ENCODE measurements around the gene ZNF3. TPM values are rescaled to one million over a fixed set of nuclear protein-coding genes. Genes with fewer than 3 reads are reported as not detected.

The ZNF3 gene
- total RNA-seq, 1 donor from 2014 or later: 56.0 TPM

DNA sequence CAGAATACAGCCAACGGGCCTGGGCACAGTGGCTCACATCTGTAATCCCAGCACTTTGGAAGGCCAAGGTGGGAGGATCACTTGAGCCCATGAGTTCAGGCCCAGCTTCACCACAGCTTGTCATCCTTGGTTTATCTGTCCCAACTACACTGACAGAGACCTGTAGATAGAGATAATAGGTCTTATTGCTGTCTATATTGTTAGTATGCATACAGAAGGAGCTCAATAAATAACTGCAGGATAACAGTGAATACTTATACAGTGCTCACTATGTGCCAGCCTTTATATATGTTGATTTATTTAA is 39.2 kb upstream of the ZNF3 start:
- Histone ChIP-seq H3K9me3 (ENCODE audit: low read depth) (no peaks in the 10 kb centered on the region), H3K4me3 (peak overlapping the region; percentile 99), H2AFZ (replicated peaks) (no peak overlapping the region), H3K27me3 (no peaks in the 10 kb centered on the region), H3K27ac (no peak overlapping the region), H3K4me2 (peak overlapping the region; percentile 84), H3K9ac (no peak overlapping the region), H3K79me2 (ENCODE audit: low read depth) (peaks cover 37% of the 10 kb centered on the region), H3F3A (ENCODE audit: low read depth) (peaks cover 31% of the 10 kb centered on the region), H3K36me3 (no peaks in the 10 kb centered on the region), H4K20me1 (ENCODE audit: low read depth) (no peaks in the 10 kb centered on the region), H3K4me1 (peaks cover 12% of the 10 kb centered on the region)
- DNase-seq (ENCODE audit: low spot score): no peak
- Mint-ChIP-seq H3K4me3 (peak overlapping the region; percentile 99), H3K27me3 (ENCODE audit: insufficient read depth, low read depth) (peaks cover 4% of the 10 kb centered on the region), H3K9me3 (no peaks in the 10 kb centered on the region), H3K36me3 (peaks cover 15% of the 10 kb centered on the region), H3K4me1 (peaks cover 26% of the 10 kb centered on the region), H3K27ac (no peak overlapping the region)
- TF ChIP-seq, protein P1, sequence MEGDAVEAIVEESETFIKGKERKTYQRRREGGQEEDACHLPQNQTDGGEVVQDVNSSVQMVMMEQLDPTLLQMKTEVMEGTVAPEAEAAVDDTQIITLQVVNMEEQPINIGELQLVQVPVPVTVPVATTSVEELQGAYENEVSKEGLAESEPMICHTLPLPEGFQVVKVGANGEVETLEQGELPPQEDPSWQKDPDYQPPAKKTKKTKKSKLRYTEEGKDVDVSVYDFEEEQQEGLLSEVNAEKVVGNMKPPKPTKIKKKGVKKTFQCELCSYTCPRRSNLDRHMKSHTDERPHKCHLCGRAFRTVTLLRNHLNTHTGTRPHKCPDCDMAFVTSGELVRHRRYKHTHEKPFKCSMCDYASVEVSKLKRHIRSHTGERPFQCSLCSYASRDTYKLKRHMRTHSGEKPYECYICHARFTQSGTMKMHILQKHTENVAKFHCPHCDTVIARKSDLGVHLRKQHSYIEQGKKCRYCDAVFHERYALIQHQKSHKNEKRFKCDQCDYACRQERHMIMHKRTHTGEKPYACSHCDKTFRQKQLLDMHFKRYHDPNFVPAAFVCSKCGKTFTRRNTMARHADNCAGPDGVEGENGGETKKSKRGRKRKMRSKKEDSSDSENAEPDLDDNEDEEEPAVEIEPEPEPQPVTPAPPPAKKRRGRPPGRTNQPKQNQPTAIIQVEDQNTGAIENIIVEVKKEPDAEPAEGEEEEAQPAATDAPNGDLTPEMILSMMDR (IDR thresholded peaks at IDR 0.05): no peak
- TF ChIP-seq EZH2 (IDR thresholded peaks at IDR 0.05): no peak
- no peak for TF ChIP-seq EZH2phosphoT487 (IDR thresholded peaks at IDR 0.05)

DNA sequence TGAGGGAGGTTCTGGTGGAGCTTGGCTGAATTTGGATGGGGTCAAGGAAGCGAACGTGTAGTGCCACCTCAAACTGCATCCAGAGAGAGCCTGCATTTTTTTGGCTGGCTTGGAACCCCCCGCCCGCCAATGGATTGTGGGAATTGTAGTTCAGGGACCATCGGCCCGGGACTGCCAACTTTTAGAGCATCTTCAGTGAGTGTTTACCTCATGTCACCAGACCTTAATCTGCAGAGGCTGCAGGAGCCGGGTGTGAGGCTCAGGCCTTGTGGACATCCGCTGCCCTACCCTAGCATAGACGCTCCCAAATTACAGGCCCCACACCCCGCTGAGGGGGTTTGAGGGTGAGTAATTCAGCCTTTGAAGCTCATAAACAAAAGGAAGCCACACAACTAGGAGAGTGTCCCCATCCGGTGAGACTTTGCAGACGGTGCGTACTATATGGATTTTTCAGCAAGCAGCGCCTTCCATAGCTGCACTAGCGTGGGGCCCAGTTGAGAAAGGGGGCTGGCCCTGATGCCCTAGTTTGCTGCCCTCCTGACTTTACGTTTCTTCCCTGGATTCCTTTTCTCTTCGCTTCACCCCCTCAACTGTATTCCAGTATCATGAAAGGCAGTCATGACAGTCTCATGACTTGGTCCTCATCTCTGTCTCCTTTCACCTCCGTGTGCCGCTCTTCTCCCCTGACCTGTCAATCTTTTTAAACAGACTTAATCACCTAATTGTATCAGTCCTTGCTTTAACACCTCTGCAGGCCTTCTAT is 38.6 kb upstream of the ZNF3 start:
- Mint-ChIP-seq H3K4me3 (peak overlapping the region; percentile 99), H3K27me3 (ENCODE audit: insufficient read depth, low read depth) (peaks cover 4% of the 10 kb centered on the region), H3K4me1 (peaks cover 22% of the 10 kb centered on the region), H3K9me3 (no peaks in the 10 kb centered on the region), H3K36me3 (peaks cover 15% of the 10 kb centered on the region), H3K27ac (peak overlapping the region; percentile 100)
- DNase-seq (ENCODE audit: low spot score): peak; percentile 86
- Histone ChIP-seq H3K9ac (peak overlapping the region; percentile 11), H4K20me1 (ENCODE audit: low read depth) (no peaks in the 10 kb centered on the region), H3K79me2 (ENCODE audit: low read depth) (peaks cover 34% of the 10 kb centered on the region), H3F3A (ENCODE audit: low read depth) (peaks cover 26% of the 10 kb centered on the region), H3K4me1 (peaks cover 12% of the 10 kb centered on the region), H3K4me3 (peak overlapping the region; percentile 99), H2AFZ (replicated peaks) (peak overlapping the region; percentile 96), H3K36me3 (no peaks in the 10 kb centered on the region), H3K4me2 (peak overlapping the region; percentile 84), H3K9me3 (ENCODE audit: low read depth) (no peaks in the 10 kb centered on the region), H3K27ac (no peak overlapping the region), H3K27me3 (no peaks in the 10 kb centered on the region)
- TF ChIP-seq EZH2 (IDR thresholded peaks at IDR 0.05): no peak
- TF ChIP-seq, protein P1 (IDR thresholded peaks at IDR 0.05): no peak
- no peak for TF ChIP-seq EZH2phosphoT487 (IDR thresholded peaks at IDR 0.05)

DNA sequence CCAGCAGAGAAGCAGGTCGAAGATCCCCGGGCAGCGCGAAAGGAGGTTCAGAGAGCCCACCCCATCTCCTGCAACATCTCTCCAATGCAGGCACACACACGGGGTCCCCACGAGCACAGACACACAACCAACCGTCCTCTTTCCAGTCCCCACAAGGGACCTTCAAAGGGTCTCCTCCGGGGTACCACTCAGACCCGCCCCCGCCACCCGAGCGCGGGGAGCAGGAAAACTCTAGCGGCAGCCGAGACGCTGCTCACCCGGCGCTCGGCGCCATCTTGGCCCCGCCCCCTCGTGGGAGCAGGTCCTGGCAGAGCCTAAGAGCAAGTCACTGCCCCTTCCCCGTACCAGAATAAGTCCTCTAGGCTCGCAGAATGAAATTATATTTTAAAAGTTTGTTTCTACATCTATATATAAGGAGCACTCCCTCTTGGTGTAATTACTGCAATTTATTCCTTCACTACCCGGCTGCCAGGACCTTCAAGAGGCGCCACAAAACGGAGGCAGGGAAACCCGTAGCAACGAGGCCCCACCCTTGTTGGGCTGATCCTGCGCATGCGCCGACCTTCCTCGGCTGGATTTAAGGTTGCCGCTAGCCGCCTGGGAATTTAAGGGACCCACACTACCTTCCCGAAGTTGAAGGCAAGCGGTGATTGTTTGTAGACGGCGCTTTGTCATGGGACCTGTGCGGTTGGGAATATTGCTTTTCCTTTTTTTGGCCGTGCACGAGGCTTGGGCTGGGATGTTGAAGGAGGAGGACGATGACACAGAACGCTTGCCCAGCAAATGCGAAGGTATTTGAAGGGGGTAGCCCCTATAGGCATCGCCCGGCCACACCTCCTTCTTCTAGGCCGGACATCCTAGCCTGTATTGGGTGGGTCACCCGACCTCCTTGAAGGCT is 37.8 kb upstream of the ZNF3 start, which contains the start of the genes CNPY4 and TAF6:
TSS of gene CNPY4 (plus strand) at position 563 of the 898 bp plus-strand sequence. CDS start at position 674, 111 bp downstream.
TSS of gene TAF6 (minus strand) at position 287 of the 898 bp plus-strand sequence. CDS start 5,149 bp downstream, outside the sequence.
- Mint-ChIP-seq H3K4me1 (peaks cover 17% of the 10 kb centered on the region), H3K27ac (peak within 1 kb of the TSS; percentile 100), H3K36me3 (peaks cover 10% of the 10 kb centered on the region), H3K9me3 (no peaks in the 10 kb centered on the region), H3K4me3 (peak within 1 kb of the TSS; percentile 99), H3K27me3 (ENCODE audit: insufficient read depth, low read depth) (peaks cover 4% of the 10 kb centered on the region)
- peak within 1 kb of the TSS; percentile 84 for H3K4me2 ChIP-seq
- TF ChIP-seq EZH2 (IDR thresholded peaks at IDR 0.05) (no peak), EZH2phosphoT487 (IDR thresholded peaks at IDR 0.05) (no peak)
- TF ChIP-seq, protein P1 (IDR thresholded peaks at IDR 0.05): no peak
- no peaks in the 10 kb centered on the region for H3K36me3 ChIP-seq
- no peaks in the 10 kb centered on the region for H4K20me1 ChIP-seq (ENCODE audit: low read depth)
- H3K27ac ChIP-seq: peak within 1 kb of the TSS; percentile 98
- H2AFZ ChIP-seq (replicated peaks): peak within 1 kb of the TSS; percentile 96
- peaks cover 34% of the 10 kb centered on the region for H3K79me2 ChIP-seq (ENCODE audit: low read depth)
- peak within 1 kb of the TSS; percentile 99 for H3K4me3 ChIP-seq
- peak; percentile 98 for DNase-seq (ENCODE audit: low spot score)
- peaks cover 23% of the 10 kb centered on the region for H3F3A ChIP-seq (ENCODE audit: low read depth)
- H3K27me3 ChIP-seq: no peaks in the 10 kb centered on the region
- H3K9ac ChIP-seq: peak within 1 kb of the TSS; percentile 89
- H3K9me3 ChIP-seq (ENCODE audit: low read depth): no peaks in the 10 kb centered on the region
- H3K4me1 ChIP-seq: peaks cover 12% of the 10 kb centered on the region
